Endothelial cell of umbilical vein (primary cell): ENCODE results near the gene IGFBP6.

Experiments used
- CTCF ChIP-seq, 2 donors: IDR thresholded peaks; 1 replicate in 1 of 2; 2 replicates in 1 of 2; pipeline ENCODE4 v1.5.1; 2011; ENCODE audit warnings: low read length in 2 of 2, mild to moderate bottlenecking in 2 of 2, moderate library complexity in 2 of 2, control low read depth in 1 of 2, inconsistent platforms in 1 of 2, low read depth in 1 of 2; ENCODE audit not compliant: insufficient read depth in 1 of 2; ENCODE audit errors: extremely low read depth in 1 of 2
- EZH2 ChIP-seq: IDR thresholded peaks from 2 replicates; pipeline ENCODE4 v1.6.1; 2012; ENCODE audit warnings: borderline replicate concordance, low read depth, mild to moderate bottlenecking, moderate library complexity, low read length, inconsistent platforms; ENCODE audit not compliant: severe bottlenecking
- POLR2A ChIP-seq: IDR thresholded peaks from 2 replicates; pipeline ENCODE4 v1.6.1; 2012; ENCODE audit warnings: low read depth, mild to moderate bottlenecking, control low read depth, low read length

DNA sequence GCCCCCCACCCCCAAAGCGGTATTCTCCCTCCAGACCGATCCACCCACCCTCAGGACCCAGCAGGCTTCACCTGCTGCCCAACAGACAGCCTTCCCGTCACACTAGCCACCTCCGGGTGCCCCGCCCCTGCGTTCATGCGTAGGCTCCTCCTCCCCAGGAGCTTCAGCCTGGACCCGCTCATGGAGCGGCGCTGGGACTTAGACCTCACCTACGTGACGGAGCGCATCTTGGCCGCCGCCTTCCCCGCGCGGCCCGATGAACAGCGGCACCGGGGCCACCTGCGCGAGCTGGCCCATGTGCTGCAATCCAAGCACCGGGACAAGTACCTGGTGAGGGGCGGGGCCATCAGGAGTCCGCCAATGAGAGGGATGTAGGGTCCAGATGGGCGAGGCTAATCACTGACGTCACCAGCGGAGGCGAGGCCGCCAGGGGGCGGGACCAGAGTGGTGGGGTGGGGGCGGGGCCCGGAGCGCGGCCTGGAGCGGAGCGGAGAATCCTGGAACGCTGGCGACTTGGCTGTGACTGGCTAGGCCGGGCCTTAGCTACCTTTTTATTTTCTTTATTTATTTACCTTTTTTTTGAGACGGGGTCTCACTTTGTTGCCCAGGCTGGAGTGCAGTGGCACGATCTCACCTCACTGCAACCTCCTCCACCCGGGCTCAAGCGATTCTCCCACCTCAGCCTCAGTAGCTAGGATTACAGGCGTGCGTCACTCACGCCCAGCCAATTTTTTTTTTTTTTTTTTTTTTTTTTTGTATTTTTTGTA, 43.2 kb upstream of the IGFBP6 start:
- TF ChIP-seq CTCF (IDR thresholded peaks at IDR 0.05; ENCODE audit: extremely low read depth in 1 of 2, insufficient read depth in 1 of 2, low read depth in 1 of 2, low read length in 2 of 2) (no peak), EZH2 (no peak), POLR2A (peak; percentile 60)
